Measurements from ENCODE around the gene GIT1.

The GIT1 gene

GRCh38 chr17:29612094-29612403, 22.6 kb upstream of the GIT1 start:
- TF ChIP-seq, protein P1, sequence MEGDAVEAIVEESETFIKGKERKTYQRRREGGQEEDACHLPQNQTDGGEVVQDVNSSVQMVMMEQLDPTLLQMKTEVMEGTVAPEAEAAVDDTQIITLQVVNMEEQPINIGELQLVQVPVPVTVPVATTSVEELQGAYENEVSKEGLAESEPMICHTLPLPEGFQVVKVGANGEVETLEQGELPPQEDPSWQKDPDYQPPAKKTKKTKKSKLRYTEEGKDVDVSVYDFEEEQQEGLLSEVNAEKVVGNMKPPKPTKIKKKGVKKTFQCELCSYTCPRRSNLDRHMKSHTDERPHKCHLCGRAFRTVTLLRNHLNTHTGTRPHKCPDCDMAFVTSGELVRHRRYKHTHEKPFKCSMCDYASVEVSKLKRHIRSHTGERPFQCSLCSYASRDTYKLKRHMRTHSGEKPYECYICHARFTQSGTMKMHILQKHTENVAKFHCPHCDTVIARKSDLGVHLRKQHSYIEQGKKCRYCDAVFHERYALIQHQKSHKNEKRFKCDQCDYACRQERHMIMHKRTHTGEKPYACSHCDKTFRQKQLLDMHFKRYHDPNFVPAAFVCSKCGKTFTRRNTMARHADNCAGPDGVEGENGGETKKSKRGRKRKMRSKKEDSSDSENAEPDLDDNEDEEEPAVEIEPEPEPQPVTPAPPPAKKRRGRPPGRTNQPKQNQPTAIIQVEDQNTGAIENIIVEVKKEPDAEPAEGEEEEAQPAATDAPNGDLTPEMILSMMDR (IDR thresholded peaks at IDR 0.05; ENCODE audit: borderline replicate concordance, insufficient read depth, low read depth, low read length), result no peak
- no peak overlapping the region for H3K4me3 ChIP-seq (ENCODE audit: low read depth, low read length)

- TF ChIP-seq, protein P1 (IDR thresholded peaks at IDR 0.05; ENCODE audit: borderline replicate concordance, insufficient read depth, low read depth, low read length), result no peak
- no peak overlapping the region for H3K4me3 ChIP-seq (ENCODE audit: low read depth, low read length)
These were observed 22.1 kb upstream of the GIT1 start for GRCh38 chr17:29611351-29612093.

- no peak overlapping the region for H3K4me3 ChIP-seq (ENCODE audit: low read depth, low read length)
- TF ChIP-seq, protein P1 (IDR thresholded peaks at IDR 0.05; ENCODE audit: borderline replicate concordance, insufficient read depth, low read depth, low read length), result no peak
These were observed 20.9 kb upstream of the GIT1 start for GRCh38 chr17:29610395-29610794.

GRCh38 chr17:29608986-29609385, 19.5 kb upstream of the GIT1 start:
- H3K4me3 ChIP-seq (ENCODE audit: low read depth, low read length), result no peak overlapping the region
- TF ChIP-seq, protein P1 (IDR thresholded peaks at IDR 0.05; ENCODE audit: borderline replicate concordance, insufficient read depth, low read depth, low read length), result no peak

GRCh38 chr17:29607557-29608195, 18.2 kb upstream of the GIT1 start:
- TF ChIP-seq, protein P1 (IDR thresholded peaks at IDR 0.05; ENCODE audit: borderline replicate concordance, insufficient read depth, low read depth, low read length), result no peak
- no peak overlapping the region for H3K4me3 ChIP-seq (ENCODE audit: low read depth, low read length)

- no peak overlapping the region for H3K4me3 ChIP-seq (ENCODE audit: low read depth, low read length)
- TF ChIP-seq, protein P1 (IDR thresholded peaks at IDR 0.05; ENCODE audit: borderline replicate concordance, insufficient read depth, low read depth, low read length), result no peak
These were observed 13.7 kb upstream of the GIT1 start for GRCh38 chr17:29603109-29603674.

All from GM12875 (cell line).